Hepatocyte (in vitro differentiated cells): ENCODE results near the gene GPX2.

Experiments
- CTCF ChIP-seq: fragments of 200-600 bp; sonication (generic); IDR thresholded peaks from 2 replicates; pipeline ENCODE4 v1.5.1; 2016; ENCODE audit warnings: antibody characterized with exemption, mild to moderate bottlenecking; ENCODE audit not compliant: poor library complexity
- EZH2 ChIP-seq: fragments of 200-600 bp; sonication (generic); IDR thresholded peaks from 2 replicates; pipeline ENCODE4 v1.6.1; 2016; ENCODE audit warnings: antibody characterized with exemption, mild to moderate bottlenecking, borderline replicate concordance

GRCh38 chr14:64946310-64947045 is 3.9 kb upstream of the GPX2 start:
- TF ChIP-seq CTCF (no peak), EZH2 (no peak)
